Ascending aorta (tissue), 2 donors: Measurements from ENCODE around the gene CHIC2. TPM values are rescaled to one million over a fixed set of nuclear protein-coding genes. Genes with fewer than 3 reads are reported as not detected.

ENCODE experiments used
- DNase-seq, 2 donors: peaks; one replicate each; pipeline ENCODE4 v3.0.0-alpha.2; 2019; ENCODE audit warnings: low spot score in 2 of 2
- H3K27ac ChIP-seq, 2 donors: fragments of 200-600 bp; sonication (generic); one replicate each; pipeline ENCODE4 v1.5.1; 2016 to 2017; ENCODE audit warnings: mild to moderate bottlenecking in 1 of 2
- H3K27me3 ChIP-seq: fragments of 200-600 bp; sonication (generic); one replicate; pipeline ENCODE4 v1.5.1; 2017
- H3K36me3 ChIP-seq, 2 donors: fragments of 200-600 bp; sonication (generic); one replicate each; pipeline ENCODE4 v1.5.1; 2016
- H3K4me1 ChIP-seq, 2 donors: fragments of 200-600 bp; sonication (generic); one replicate each; pipeline ENCODE4 v1.5.1; 2016 to 2017; ENCODE audit warnings: mild to moderate bottlenecking in 1 of 2
- H3K4me3 ChIP-seq, 2 donors: fragments of 200-600 bp; sonication (generic); one replicate each; pipeline ENCODE4 v1.5.1; 2016 to 2017; ENCODE audit warnings: mild to moderate bottlenecking in 1 of 2
- H3K9me3 ChIP-seq, 2 donors: fragments of 200-600 bp; sonication (generic); one replicate each; pipeline ENCODE4 v1.5.1; 2016
- intact Hi-C: fragments of 100-400 bp; cut with DNase I; formaldehyde crosslinking; loops from one replicate; pipeline ENCODE4 v1.15.1; 2023
- total RNA-seq: library from RNA; depleted of rRNA; stranded (reverse); fragments of >200 nt; gene quantifications from one replicate; pipeline ENCODE4 v1.1.0, GENCODE V29; 2016
- TF ChIP-seq, protein P1 (sequence below), 3 experiments: fragments of 200-600 bp in 2 of 3; fragments of 450-650 bp in 1 of 3; sonication (generic) in 2 of 3; IDR thresholded peaks; one replicate each; pipeline ENCODE4 v1.5.1; 2016 to 2019; ENCODE audit warnings: antibody characterized with exemption in 3 of 3, mild to moderate bottlenecking in 1 of 3, moderate library complexity in 1 of 3

Gene CHIC2
- total RNA-seq, 1 donor from 2014 or later: 34.1 TPM

DNA sequence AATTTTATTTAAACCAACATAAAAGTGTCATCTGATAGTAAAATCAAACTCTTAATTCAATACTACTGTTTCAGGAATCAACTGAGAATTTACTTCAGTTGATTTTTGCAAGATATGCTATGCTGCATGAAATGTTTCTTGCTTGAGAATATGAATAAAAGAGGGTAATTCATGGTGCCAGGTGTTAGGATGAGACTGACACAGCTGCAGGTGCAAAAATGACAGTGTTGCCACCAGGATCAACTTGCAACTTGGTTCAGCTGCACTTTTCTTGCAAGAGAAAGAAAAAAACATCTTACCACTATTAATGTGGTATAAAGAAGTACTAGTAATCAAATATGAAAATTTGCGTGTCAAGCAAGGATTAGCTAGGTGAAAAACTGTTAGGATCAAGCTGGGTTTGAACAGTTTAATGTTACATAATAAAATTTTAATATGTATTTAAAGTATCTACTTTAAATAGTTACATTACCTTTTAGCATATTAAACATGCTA is 49.7 kb downstream of the CHIC2 start:
- Histone ChIP-seq H3K27ac (no peak overlapping the region), H3K9me3 (no peaks in the 10 kb centered on the region), H3K27me3 (no peaks in the 10 kb centered on the region), H3K36me3 (no peaks in the 10 kb centered on the region), H3K4me3 (no peak overlapping the region), H3K4me1 (no peaks in the 10 kb centered on the region)
- TF ChIP-seq, protein P1, sequence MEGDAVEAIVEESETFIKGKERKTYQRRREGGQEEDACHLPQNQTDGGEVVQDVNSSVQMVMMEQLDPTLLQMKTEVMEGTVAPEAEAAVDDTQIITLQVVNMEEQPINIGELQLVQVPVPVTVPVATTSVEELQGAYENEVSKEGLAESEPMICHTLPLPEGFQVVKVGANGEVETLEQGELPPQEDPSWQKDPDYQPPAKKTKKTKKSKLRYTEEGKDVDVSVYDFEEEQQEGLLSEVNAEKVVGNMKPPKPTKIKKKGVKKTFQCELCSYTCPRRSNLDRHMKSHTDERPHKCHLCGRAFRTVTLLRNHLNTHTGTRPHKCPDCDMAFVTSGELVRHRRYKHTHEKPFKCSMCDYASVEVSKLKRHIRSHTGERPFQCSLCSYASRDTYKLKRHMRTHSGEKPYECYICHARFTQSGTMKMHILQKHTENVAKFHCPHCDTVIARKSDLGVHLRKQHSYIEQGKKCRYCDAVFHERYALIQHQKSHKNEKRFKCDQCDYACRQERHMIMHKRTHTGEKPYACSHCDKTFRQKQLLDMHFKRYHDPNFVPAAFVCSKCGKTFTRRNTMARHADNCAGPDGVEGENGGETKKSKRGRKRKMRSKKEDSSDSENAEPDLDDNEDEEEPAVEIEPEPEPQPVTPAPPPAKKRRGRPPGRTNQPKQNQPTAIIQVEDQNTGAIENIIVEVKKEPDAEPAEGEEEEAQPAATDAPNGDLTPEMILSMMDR (IDR thresholded peaks at IDR 0.05): no peak
- intact Hi-C loops: no loop called here
- DNase-seq: no peak

DNA sequence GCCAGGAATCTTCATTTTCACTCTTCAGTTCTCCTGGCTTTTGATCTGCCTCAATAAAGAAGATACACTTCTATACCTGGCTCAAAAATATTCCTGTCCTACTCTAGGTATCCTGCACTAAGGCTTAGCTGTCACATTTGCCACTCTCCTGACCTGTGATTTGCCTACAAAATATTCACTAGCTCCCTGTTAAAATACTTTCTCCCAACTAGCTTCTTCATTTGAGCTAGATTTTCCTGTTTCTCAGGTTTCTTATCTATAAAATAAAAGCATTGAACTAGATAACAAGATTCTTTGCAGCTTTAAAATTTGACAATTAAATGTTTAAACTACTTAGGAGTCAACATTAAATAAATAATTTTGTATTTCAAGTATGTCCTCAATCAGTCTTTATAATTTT is 53.2 kb downstream of the CHIC2 start:
- TF ChIP-seq, protein P1 (IDR thresholded peaks at IDR 0.05): no peak
- H3K36me3 ChIP-seq: no peaks in the 10 kb centered on the region

DNA sequence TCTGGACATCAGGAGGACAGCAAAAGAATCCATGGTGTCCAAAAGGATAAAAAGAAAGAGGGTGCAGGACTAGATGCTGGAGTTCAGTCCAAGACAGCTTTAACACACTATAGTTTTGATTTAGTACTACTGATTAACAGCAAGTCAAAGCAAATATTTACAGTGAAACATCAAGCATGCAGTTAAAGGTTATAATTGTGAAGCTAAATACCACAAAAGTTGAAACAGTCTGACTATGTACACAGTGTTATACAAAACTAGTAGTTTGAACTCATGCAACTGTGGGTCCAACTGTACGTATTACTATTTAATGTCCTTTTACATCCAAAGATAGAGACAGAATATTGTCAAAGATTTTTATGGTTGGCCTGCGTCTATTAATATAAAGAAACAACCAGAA is 57.6 kb downstream of the CHIC2 start:
- Histone ChIP-seq H3K36me3 (peaks cover 0 to 1% of the 10 kb centered on the region in 2 donors), H3K9me3 (no peaks in the 10 kb centered on the region), H3K4me1 (no peaks in the 10 kb centered on the region), H3K27ac (no peak overlapping the region), H3K27me3 (no peaks in the 10 kb centered on the region), H3K4me3 (no peak overlapping the region)
- DNase-seq: no peak
- TF ChIP-seq, protein P1 (IDR thresholded peaks at IDR 0.05): no peak
- intact Hi-C loops: no loop called here

More for the DNA sequence above, 53.2 kb downstream of the CHIC2 start:
- no peak overlapping the region for H3K4me3 ChIP-seq
- DNase-seq: no peak
- intact Hi-C loops: no loop called here
- no peaks in the 10 kb centered on the region for H3K4me1 ChIP-seq
- no peaks in the 10 kb centered on the region for H3K9me3 ChIP-seq
- no peaks in the 10 kb centered on the region for H3K27me3 ChIP-seq
- no peak overlapping the region for H3K27ac ChIP-seq

DNA sequence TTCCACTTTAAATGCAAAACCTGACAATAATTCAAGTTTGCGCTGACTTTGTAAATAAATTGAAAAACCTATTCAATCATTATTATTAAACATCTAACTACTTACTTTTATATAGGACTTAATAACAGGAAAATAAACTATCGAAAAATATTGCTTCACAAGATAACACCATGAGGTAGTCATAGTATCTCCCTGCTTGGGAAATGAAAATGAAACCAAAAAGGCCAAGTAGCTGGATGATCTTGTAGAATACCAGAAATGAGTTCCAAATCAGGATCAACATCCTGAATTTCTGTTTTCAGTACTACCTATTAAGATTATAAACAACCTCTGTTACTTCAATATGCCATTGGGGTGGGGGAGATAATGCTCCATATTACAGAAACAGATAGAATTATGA is 58.9 kb downstream of the CHIC2 start:
- no peak for DNase-seq
- H3K4me1 ChIP-seq: no peaks in the 10 kb centered on the region
- peaks cover 4 to 9% of the 10 kb centered on the region in 2 donors for H3K36me3 ChIP-seq
- no peaks in the 10 kb centered on the region for H3K27me3 ChIP-seq
- no peak overlapping the region for H3K4me3 ChIP-seq
- TF ChIP-seq, protein P1 (IDR thresholded peaks at IDR 0.05): no peak
- intact Hi-C loops: no loop called here
- H3K9me3 ChIP-seq: no peaks in the 10 kb centered on the region
- no peak overlapping the region for H3K27ac ChIP-seq

DNA sequence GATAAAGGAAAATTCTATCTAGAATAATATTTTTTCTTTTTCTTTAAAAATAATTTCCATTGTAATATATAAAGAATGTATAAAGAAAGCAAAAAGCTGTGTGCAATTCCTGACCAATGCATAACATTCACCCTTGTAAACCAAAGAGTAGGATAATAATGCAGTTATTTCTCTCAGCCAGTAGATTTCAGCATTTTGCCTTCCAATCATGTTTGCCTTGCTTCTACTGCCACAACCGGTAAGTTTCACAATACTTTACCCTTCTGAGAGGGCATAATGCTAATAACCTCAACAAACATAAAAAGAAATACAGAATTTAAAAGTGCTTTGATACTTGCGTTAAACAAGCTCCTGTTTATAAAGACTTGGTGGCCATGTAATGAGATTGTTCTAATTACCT is 59.9 kb downstream of the CHIC2 start:
- H3K36me3 ChIP-seq: peaks cover 4 to 9% of the 10 kb centered on the region in 2 donors
- no peaks in the 10 kb centered on the region for H3K27me3 ChIP-seq
- intact Hi-C loops: no loop called here
- no peak for DNase-seq
- no peaks in the 10 kb centered on the region for H3K4me1 ChIP-seq
- no peaks in the 10 kb centered on the region for H3K9me3 ChIP-seq
- H3K4me3 ChIP-seq: no peak overlapping the region
- H3K27ac ChIP-seq: no peak overlapping the region
- TF ChIP-seq, protein P1 (IDR thresholded peaks at IDR 0.05): no peak
